KMS-11 (cell line): ENCODE measurements around the gene MTG2.

Experiments
- H2AFZ ChIP-seq: fragments of 200-600 bp; sonication (generic); 2 replicates; pipeline ENCODE4 v1.6.1; 2016; ENCODE audit warnings: antibody characterized with exemption, mixed run types, low read depth
- H3K27ac ChIP-seq: fragments of 200-600 bp; sonication (generic); 2 replicates; pipeline ENCODE4 v1.6.1; 2016; ENCODE audit warnings: mild to moderate bottlenecking, mixed run types
- H3K27me3 ChIP-seq: fragments of 200-600 bp; sonication (generic); 2 replicates; pipeline ENCODE4 v1.6.1; 2017; ENCODE audit warnings: mild to moderate bottlenecking, low read depth, mixed run types, moderate library complexity; ENCODE audit not compliant: insufficient read depth
- H3K36me3 ChIP-seq: fragments of 200-600 bp; sonication (generic); 2 replicates; pipeline ENCODE4 v1.6.1; 2017; ENCODE audit warnings: mild to moderate bottlenecking, mixed run types; ENCODE audit not compliant: insufficient read depth
- H3K4me1 ChIP-seq: fragments of 200-600 bp; sonication (generic); 2 replicates; pipeline ENCODE4 v1.6.1; 2016; ENCODE audit warnings: mild to moderate bottlenecking, low read depth, mixed run types; ENCODE audit not compliant: poor library complexity, severe bottlenecking
- H3K4me2 ChIP-seq: fragments of 200-600 bp; sonication (generic); 2 replicates; pipeline ENCODE4 v1.7.0; 2016; ENCODE audit warnings: mild to moderate bottlenecking, mixed run types
- H3K4me3 ChIP-seq: fragments of 200-600 bp; sonication (generic); IDR thresholded peaks from 2 replicates; pipeline ENCODE4 v1.6.1; 2017; ENCODE audit warnings: low read depth, low read length, mixed read lengths; ENCODE audit not compliant: insufficient read depth
- H3K79me2 ChIP-seq: fragments of 200-600 bp; sonication (generic); 2 replicates; pipeline ENCODE4 v1.6.1; 2016; ENCODE audit warnings: low read depth, mixed run types; ENCODE audit not compliant: insufficient read depth
- H3K9ac ChIP-seq: fragments of 200-600 bp; sonication (generic); 2 replicates; pipeline ENCODE4 v1.6.1; 2016; ENCODE audit warnings: mild to moderate bottlenecking, mixed run types
- H4K20me1 ChIP-seq: fragments of 200-600 bp; sonication (generic); 2 replicates; pipeline ENCODE4 v1.6.1; 2016; ENCODE audit warnings: mild to moderate bottlenecking, mixed run types; ENCODE audit not compliant: insufficient read depth
- TF ChIP-seq, protein P1 (sequence below): fragments of 200-600 bp; sonication (generic); conservative IDR thresholded peaks from 2 replicates; pipeline ENCODE4 v1.6.1; 2017; ENCODE audit warnings: low read depth, mild to moderate bottlenecking, antibody characterized with exemption, low read length, moderate library complexity, mixed read lengths

The MTG2 gene

GRCh38 chr20:62252342-62252966, 69.6 kb downstream of the MTG2 start:
- Histone ChIP-seq H3K9ac (no peak overlapping the region), H3K36me3 (no peaks in the 10 kb centered on the region), H4K20me1 (no peaks in the 10 kb centered on the region), H3K27ac (no peak overlapping the region), H3K79me2 (peaks cover 3% of the 10 kb centered on the region; the same call in 1 of the 2 replicates), H2AFZ (no peak overlapping the region), H3K4me3 (no peak overlapping the region), H3K27me3 (no peaks in the 10 kb centered on the region), H3K4me1 (no peaks in the 10 kb centered on the region), H3K4me2 (no peak overlapping the region)
- TF ChIP-seq, protein P1, sequence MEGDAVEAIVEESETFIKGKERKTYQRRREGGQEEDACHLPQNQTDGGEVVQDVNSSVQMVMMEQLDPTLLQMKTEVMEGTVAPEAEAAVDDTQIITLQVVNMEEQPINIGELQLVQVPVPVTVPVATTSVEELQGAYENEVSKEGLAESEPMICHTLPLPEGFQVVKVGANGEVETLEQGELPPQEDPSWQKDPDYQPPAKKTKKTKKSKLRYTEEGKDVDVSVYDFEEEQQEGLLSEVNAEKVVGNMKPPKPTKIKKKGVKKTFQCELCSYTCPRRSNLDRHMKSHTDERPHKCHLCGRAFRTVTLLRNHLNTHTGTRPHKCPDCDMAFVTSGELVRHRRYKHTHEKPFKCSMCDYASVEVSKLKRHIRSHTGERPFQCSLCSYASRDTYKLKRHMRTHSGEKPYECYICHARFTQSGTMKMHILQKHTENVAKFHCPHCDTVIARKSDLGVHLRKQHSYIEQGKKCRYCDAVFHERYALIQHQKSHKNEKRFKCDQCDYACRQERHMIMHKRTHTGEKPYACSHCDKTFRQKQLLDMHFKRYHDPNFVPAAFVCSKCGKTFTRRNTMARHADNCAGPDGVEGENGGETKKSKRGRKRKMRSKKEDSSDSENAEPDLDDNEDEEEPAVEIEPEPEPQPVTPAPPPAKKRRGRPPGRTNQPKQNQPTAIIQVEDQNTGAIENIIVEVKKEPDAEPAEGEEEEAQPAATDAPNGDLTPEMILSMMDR: no peak
